Measurements from ENCODE around the gene ADGRD2.

ADGRD2 gene

DNA sequence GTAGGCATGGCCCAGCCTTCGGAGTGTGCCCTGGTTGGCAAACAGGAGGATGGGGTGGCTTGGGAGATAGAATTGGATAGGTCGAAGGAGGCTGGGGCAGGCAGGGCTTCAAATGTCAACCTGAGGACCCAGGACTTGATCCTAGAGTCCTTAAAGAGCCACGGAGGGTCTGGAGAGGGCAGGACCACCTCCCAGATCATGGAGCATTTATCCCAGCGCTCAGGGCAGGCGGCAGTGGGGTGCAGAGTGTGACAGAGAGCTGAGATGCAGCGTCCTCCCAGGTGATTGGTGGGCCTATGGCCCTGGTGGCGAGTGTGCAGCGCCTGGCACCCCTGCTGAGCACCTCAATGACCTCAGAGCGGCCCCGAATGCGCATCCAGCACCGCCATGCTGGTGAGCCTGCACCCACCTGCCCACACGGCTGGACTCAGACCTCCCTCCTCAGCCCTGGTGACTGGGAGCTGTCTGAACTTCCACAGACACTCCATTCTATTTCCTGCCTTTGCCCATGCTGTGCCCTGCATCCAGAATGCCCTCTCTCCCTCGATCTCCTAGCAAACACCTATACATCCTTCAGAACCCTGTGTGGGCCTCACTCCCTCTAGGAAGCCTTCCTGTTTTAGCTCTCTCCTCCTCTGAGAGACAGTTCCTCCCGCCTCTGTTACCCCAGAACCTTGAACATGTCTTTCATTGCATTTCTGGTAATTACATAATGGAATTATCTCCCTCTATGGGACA lies 6.3 kb downstream of the ADGRD2 start:
- Histone ChIP-seq H2AFZ (ENCODE audit: low read length, unreplicated experiment) (no peak overlapping the region), H3K4me1 (ENCODE audit: control insufficient read depth, insufficient read depth, low read length, unreplicated experiment) (no peaks in the 10 kb centered on the region), H3K79me2 (ENCODE audit: control insufficient read depth, insufficient read depth, low read length, unreplicated experiment) (no peaks in the 10 kb centered on the region), H3K27me3 (ENCODE audit: insufficient read depth, low read length) (peaks cover 19% of the 10 kb centered on the region), H3K4me3 (ENCODE audit: low read depth, low read length) (no peak overlapping the region), H3K27ac (ENCODE audit: low read depth, low read length) (no peak overlapping the region), H3K36me3 (ENCODE audit: insufficient read depth, low read length) (no peaks in the 10 kb centered on the region)

DNA sequence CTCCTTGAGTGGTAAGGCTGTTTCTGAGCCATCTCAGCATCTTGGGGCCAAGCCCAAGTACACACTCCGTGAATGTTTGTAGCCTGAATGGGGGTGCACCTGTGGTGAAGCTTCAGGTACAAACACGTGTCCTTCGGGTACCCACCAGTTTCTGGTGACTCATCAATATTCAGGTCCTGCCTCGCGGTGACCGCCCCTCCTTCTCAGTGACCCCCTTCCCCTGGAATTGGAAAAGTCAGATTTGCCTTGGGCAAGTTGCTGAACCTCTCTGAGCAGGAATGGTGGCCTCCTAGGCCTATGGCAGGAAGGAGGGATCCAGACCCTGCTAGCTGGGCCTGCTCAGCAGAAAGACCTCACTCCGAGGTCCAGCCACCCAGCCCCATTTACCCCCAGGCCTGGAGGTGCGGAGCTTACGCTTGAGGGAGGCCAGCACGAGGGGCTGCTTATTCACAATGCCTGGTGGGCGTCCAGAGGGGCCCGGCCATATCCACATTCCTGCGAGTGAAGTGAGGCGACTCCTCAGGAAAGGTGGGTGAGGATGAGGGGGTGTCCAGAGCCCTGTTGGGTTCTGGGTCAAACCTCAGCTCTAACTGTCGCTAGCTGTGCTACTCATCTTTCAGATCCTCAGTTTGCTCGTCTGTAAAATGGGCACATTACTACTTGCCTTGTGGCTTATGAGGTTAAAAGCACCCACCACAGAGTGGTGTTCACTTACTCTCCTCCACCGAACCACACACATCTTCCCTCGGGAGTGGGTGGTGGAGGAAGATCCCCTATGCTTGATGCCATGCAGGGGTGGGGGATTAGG lies 7.0 kb downstream of the ADGRD2 start:
- no peak overlapping the region for H2AFZ ChIP-seq (ENCODE audit: low read length, unreplicated experiment)
- no peak overlapping the region for H3K4me3 ChIP-seq (ENCODE audit: low read depth, low read length)
- no peak overlapping the region for H3K27ac ChIP-seq (ENCODE audit: low read depth, low read length)
- H3K36me3 ChIP-seq (ENCODE audit: insufficient read depth, low read length): no peaks in the 10 kb centered on the region
- H3K79me2 ChIP-seq (ENCODE audit: control insufficient read depth, insufficient read depth, low read length, unreplicated experiment): no peaks in the 10 kb centered on the region
- H3K27me3 ChIP-seq (ENCODE audit: insufficient read depth, low read length): peaks cover 15% of the 10 kb centered on the region
- H3K4me1 ChIP-seq (ENCODE audit: control insufficient read depth, insufficient read depth, low read length, unreplicated experiment): no peaks in the 10 kb centered on the region

DNA sequence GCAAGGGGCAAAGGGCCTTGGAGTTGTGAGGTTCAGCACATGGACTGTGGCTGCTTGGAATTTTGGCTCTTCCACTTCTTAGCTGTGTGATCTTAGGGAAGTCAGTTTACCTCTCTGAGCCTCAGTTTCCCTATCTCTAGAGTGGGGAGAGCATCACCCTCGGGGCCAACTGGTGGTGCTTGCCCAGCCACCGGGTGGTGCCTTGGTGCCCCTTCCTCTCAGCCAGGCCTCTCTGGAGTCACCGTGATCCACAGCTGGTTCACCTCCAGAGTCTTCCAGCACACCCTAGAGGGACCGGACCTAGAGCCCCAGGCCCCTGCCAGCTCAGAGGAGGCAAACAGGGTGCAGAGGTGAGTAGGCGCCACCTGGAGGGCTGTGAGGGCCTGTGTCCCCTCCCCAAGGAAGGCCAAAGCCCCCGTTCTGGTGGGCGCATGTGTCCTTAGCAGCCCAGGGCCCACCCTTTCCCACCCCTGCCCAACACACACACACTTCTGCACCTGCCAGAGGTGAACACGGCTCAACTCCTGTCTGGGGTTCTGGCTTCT lies 7.7 kb downstream of the ADGRD2 start:
- Histone ChIP-seq H3K4me3 (ENCODE audit: low read depth, low read length) (no peak overlapping the region), H3K4me1 (ENCODE audit: control insufficient read depth, insufficient read depth, low read length, unreplicated experiment) (no peaks in the 10 kb centered on the region), H3K27ac (ENCODE audit: low read depth, low read length) (no peak overlapping the region), H3K27me3 (ENCODE audit: insufficient read depth, low read length) (peaks cover 12% of the 10 kb centered on the region), H2AFZ (ENCODE audit: low read length, unreplicated experiment) (no peak overlapping the region), H3K36me3 (ENCODE audit: insufficient read depth, low read length) (no peaks in the 10 kb centered on the region), H3K79me2 (ENCODE audit: control insufficient read depth, insufficient read depth, low read length, unreplicated experiment) (no peaks in the 10 kb centered on the region)

DNA sequence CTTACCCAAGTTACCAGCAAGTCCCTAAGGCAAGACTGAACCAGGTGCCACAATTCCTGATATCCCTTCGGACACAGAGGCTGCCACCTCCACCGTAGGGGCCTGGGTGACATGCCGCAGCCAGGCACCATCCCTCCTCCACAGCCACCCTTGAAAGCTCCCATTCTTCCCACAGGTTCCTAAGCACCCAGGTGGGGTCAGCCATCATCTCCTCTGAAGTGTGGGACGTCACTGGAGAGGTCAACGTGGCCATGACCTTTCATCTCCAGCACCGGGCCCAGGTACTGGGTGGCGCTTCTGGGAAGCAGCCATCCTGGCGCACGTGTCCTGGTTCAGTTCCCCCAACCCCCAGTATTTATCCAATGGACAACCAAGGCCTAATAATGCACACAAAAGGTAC lies 8.2 kb downstream of the ADGRD2 start:
- H3K27me3 ChIP-seq (ENCODE audit: insufficient read depth, low read length): peaks cover 15% of the 10 kb centered on the region
- H3K36me3 ChIP-seq (ENCODE audit: insufficient read depth, low read length): no peaks in the 10 kb centered on the region
- H3K79me2 ChIP-seq (ENCODE audit: control insufficient read depth, insufficient read depth, low read length, unreplicated experiment): no peaks in the 10 kb centered on the region
- no peak overlapping the region for H3K4me3 ChIP-seq (ENCODE audit: low read depth, low read length)
- H2AFZ ChIP-seq (ENCODE audit: low read length, unreplicated experiment): no peak overlapping the region
- no peaks in the 10 kb centered on the region for H3K4me1 ChIP-seq (ENCODE audit: control insufficient read depth, insufficient read depth, low read length, unreplicated experiment)
- no peak overlapping the region for H3K27ac ChIP-seq (ENCODE audit: low read depth, low read length)

DNA sequence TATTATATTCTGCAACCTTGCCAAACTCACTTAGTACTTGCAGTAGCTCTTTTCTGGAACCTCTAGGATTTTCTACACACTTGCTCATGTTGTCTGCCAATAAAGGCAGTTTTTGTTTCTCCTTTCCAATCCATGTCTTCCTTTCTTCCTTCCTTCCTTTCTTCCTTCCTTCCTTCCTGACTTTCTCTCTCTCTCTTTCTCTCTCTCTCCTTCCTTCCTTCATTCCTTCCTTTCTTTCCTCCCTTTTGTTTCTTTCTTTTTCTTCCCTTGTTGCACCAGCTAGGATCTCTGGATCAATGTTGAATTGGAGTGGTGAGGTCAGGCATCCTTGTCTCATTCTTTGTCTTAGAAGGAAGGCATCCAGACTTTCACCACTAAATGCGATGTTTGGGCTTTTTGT lies 12.5 kb downstream of the ADGRD2 start:
- Histone ChIP-seq H3K27me3 (ENCODE audit: insufficient read depth, low read length) (peaks cover 25% of the 10 kb centered on the region), H3K4me3 (ENCODE audit: low read depth, low read length) (no peak overlapping the region), H3K36me3 (ENCODE audit: insufficient read depth, low read length) (no peaks in the 10 kb centered on the region), H3K79me2 (ENCODE audit: control insufficient read depth, insufficient read depth, low read length, unreplicated experiment) (no peaks in the 10 kb centered on the region), H2AFZ (ENCODE audit: low read length, unreplicated experiment) (no peak overlapping the region), H3K4me1 (ENCODE audit: control insufficient read depth, insufficient read depth, low read length, unreplicated experiment) (no peaks in the 10 kb centered on the region), H3K27ac (ENCODE audit: low read depth, low read length) (no peak overlapping the region)

DNA sequence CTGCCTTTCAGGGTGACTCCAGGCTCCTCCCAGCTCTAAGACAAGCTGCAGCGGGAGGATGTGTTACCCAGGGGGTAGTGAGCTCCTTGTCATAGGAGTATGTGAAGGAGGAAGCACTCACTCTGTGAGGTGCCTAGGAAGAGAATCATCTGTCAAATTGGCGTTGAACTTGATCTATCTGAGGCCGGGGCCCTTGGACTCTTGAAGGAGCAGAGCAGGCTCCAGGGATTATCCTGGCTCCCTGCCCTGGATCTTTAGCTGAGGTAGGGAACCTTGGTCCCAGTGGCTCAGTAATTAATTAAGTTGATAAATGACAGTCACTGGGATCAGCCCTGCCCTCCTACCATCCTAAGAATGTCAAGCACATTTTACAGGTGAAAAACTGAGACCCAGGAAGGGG lies 15.5 kb downstream of the ADGRD2 start:
- no peak overlapping the region for H3K27ac ChIP-seq (ENCODE audit: low read depth, low read length)
- H3K79me2 ChIP-seq (ENCODE audit: control insufficient read depth, insufficient read depth, low read length, unreplicated experiment): no peaks in the 10 kb centered on the region
- H3K36me3 ChIP-seq (ENCODE audit: insufficient read depth, low read length): no peaks in the 10 kb centered on the region
- no peak overlapping the region for H3K4me3 ChIP-seq (ENCODE audit: low read depth, low read length)
- no peak overlapping the region for H2AFZ ChIP-seq (ENCODE audit: low read length, unreplicated experiment)
- no peaks in the 10 kb centered on the region for H3K4me1 ChIP-seq (ENCODE audit: control insufficient read depth, insufficient read depth, low read length, unreplicated experiment)
- peaks cover 25% of the 10 kb centered on the region for H3K27me3 ChIP-seq (ENCODE audit: insufficient read depth, low read length)

DNA sequence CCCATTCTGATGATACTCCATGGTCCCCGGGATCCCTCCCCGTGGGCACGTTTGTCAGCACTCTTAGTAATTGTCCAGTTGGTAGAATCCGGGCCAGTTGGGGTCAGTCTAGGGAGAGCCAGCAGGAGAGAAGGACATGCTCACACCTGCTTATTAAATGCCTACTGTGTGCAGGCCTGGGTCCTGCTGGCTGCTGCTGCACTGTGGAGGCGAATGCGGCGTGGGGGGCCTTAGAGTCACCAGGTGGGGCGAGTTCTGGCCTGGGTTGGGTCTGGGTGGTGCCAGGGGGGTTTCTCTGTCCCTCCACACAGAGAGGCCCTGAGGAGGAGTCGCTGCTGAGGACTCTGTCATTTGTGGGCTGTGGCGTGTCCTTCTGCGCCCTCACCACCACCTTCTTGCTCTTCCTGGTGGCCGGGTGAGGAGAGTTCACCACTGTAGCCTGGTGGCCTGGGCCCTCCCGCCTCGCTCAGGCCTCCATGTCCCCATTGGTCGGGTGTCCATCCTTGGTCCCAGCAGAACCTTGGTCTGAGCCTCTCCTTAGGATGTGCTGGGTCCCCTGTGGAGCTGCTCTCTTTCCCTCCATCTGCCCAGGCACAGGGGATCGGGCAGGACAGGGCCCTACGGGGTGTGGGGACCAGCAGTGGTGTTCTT lies 17.3 kb downstream of the ADGRD2 start:
- H3K36me3 ChIP-seq (ENCODE audit: insufficient read depth, low read length): no peaks in the 10 kb centered on the region
- no peaks in the 10 kb centered on the region for H3K4me1 ChIP-seq (ENCODE audit: control insufficient read depth, insufficient read depth, low read length, unreplicated experiment)
- peaks cover 25% of the 10 kb centered on the region for H3K27me3 ChIP-seq (ENCODE audit: insufficient read depth, low read length)
- no peaks in the 10 kb centered on the region for H3K79me2 ChIP-seq (ENCODE audit: control insufficient read depth, insufficient read depth, low read length, unreplicated experiment)
- no peak overlapping the region for H2AFZ ChIP-seq (ENCODE audit: low read length, unreplicated experiment)
- H3K27ac ChIP-seq (ENCODE audit: low read depth, low read length): no peak overlapping the region
- no peak overlapping the region for H3K4me3 ChIP-seq (ENCODE audit: low read depth, low read length)

DNA sequence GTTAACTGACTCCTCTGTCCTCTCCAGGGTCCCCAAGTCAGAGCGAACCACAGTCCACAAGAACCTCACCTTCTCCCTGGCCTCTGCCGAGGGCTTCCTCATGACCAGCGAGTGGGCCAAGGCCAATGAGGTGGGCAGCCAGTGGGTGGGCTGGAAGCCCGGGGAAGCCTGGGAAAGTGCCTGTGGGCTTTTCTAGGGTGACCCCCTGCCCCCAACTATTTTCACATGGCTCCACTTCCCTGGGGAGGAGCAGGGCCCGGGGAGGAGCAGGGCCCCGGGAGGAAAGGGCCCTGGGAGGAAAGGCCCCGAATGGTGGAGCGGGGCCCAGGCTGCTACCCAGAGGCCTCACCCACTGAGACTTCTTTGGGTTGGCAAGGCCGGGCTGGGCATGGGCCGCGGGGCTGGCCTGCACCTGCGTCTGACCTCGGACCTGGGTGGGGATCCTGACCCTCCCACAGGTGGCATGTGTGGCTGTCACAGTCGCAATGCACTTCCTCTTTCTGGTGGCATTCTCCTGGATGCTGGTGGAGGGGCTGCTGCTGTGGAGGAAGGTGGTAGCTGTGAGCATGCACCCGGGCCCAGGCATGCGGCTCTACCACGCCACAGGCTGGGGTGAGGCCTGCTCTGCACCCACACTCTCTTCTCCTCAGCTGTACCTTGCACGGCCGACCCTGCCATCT lies 17.9 kb downstream of the ADGRD2 start:
- Histone ChIP-seq H3K27me3 (ENCODE audit: insufficient read depth, low read length) (peaks cover 19% of the 10 kb centered on the region), H2AFZ (ENCODE audit: low read length, unreplicated experiment) (no peak overlapping the region), H3K4me1 (ENCODE audit: control insufficient read depth, insufficient read depth, low read length, unreplicated experiment) (no peaks in the 10 kb centered on the region), H3K27ac (ENCODE audit: low read depth, low read length) (no peak overlapping the region), H3K79me2 (ENCODE audit: control insufficient read depth, insufficient read depth, low read length, unreplicated experiment) (no peaks in the 10 kb centered on the region), H3K4me3 (ENCODE audit: low read depth, low read length) (no peak overlapping the region), H3K36me3 (ENCODE audit: insufficient read depth, low read length) (no peaks in the 10 kb centered on the region)

DNA sequence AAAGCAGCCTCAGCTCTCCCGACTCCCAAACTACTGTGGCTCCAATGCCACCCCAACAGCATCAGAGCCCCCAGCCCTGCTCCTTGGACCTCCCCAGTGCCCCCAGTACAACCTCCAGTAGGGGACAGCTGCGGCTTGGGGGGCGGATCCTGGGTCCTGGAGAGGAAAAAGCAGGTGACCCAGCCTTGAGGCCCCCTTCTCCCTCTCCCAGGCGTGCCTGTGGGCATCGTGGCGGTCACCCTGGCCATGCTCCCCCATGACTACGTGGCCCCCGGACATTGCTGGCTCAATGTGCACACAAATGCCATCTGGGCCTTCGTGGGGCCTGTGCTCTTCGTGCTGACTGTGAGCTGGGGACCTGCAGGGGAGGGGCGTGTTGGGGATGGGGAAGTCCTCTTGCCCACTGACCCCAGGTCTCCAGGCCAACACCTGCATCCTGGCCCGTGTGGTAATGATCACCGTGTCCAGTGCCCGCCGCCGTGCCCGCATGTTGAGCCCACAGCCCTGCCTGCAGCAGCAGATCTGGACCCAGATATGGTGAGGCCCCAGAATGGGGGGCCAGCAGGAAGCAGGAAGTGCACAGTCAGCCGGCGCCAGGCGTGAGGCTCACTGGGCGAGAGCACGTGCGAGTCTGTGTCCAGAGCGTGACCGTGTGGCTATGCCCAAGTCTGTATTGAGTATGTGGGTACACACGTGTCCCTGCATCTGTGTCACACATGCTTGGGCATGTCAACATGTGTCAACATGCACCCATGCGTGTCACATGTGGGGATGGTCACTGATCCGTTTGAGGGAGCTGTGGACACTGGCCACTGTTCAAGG lies 19.0 kb downstream of the ADGRD2 start:
- H3K27me3 ChIP-seq (ENCODE audit: insufficient read depth, low read length): peaks cover 13% of the 10 kb centered on the region
- no peak overlapping the region for H2AFZ ChIP-seq (ENCODE audit: low read length, unreplicated experiment)
- no peaks in the 10 kb centered on the region for H3K36me3 ChIP-seq (ENCODE audit: insufficient read depth, low read length)
- H3K79me2 ChIP-seq (ENCODE audit: control insufficient read depth, insufficient read depth, low read length, unreplicated experiment): no peaks in the 10 kb centered on the region
- H3K4me3 ChIP-seq (ENCODE audit: low read depth, low read length): no peak overlapping the region
- no peaks in the 10 kb centered on the region for H3K4me1 ChIP-seq (ENCODE audit: control insufficient read depth, insufficient read depth, low read length, unreplicated experiment)
- H3K27ac ChIP-seq (ENCODE audit: low read depth, low read length): no peak overlapping the region

DNA sequence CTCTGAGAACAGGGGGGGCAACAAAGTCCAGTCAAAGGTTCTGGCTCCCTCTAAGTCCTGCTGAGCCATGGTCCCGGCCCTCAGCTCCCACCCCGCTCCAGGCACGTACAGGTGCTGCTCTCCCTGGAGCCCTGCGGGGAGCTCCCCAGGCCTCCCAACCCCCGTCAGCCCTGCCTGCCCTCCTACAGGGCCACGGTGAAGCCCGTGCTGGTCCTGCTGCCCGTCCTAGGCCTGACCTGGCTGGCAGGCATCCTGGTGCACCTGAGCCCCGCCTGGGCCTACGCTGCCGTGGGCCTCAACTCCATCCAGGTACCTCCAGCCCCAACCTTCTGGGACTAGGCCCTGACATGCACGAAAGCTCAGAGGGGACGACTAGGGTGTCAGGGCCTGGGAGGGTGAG lies 20.1 kb downstream of the ADGRD2 start:
- no peak overlapping the region for H2AFZ ChIP-seq (ENCODE audit: low read length, unreplicated experiment)
- H3K79me2 ChIP-seq (ENCODE audit: control insufficient read depth, insufficient read depth, low read length, unreplicated experiment): no peaks in the 10 kb centered on the region
- H3K4me3 ChIP-seq (ENCODE audit: low read depth, low read length): no peak overlapping the region
- H3K4me1 ChIP-seq (ENCODE audit: control insufficient read depth, insufficient read depth, low read length, unreplicated experiment): no peaks in the 10 kb centered on the region
- no peak overlapping the region for H3K27ac ChIP-seq (ENCODE audit: low read depth, low read length)
- H3K27me3 ChIP-seq (ENCODE audit: insufficient read depth, low read length): peaks cover 4% of the 10 kb centered on the region
- no peaks in the 10 kb centered on the region for H3K36me3 ChIP-seq (ENCODE audit: insufficient read depth, low read length)

Measured in ACC112 (cell line).